Astrocyte (in vitro differentiated cells and primary cell): ENCODE results near the gene GAPVD1. TPM values are rescaled to one million over a fixed set of nuclear protein-coding genes. Genes with fewer than 3 reads are reported as not detected.
A peak's percentile ranks its signal among the peaks of the same experiment; 100 is the strongest.

Experiments
- DNase-seq: peaks from one replicate; pipeline ENCODE4 v3.0.0-alpha.2; 2010; ENCODE audit warnings: low read depth
- FAIRE-seq: peaks from 2 replicates; lab custom pipeline; 2011; peaks lifted over from hg19 to GRCh38; lab: Jason Lieb, UNC
- H2AFZ ChIP-seq: 2 replicates; pipeline ENCODE4 v1.6.0; 2012; ENCODE audit warnings: low read depth, low read length, inconsistent platforms
- H3K27ac ChIP-seq: 2 replicates; pipeline ENCODE4 v1.5.1; 2011; ENCODE audit warnings: low read depth, low read length, inconsistent platforms
- H3K27me3 ChIP-seq: 2 replicates; pipeline ENCODE4 v1.6.0; 2011; ENCODE audit warnings: low read length, inconsistent platforms; ENCODE audit not compliant: insufficient read depth
- H3K36me3 ChIP-seq: 2 replicates; pipeline ENCODE4 v1.5.1; 2011; ENCODE audit warnings: low read length, inconsistent platforms; ENCODE audit not compliant: insufficient read depth
- H3K4me1 ChIP-seq: 2 replicates; pipeline ENCODE4 v1.5.1; 2011; ENCODE audit warnings: low read length, inconsistent platforms; ENCODE audit not compliant: insufficient read depth
- H3K4me2 ChIP-seq: 2 replicates; pipeline ENCODE4 v1.6.0; 2012; ENCODE audit warnings: low read length, inconsistent platforms
- H3K4me3 ChIP-seq: 2 replicates; pipeline ENCODE4 v1.5.1; 2011; ENCODE audit warnings: low read depth, mild to moderate bottlenecking, low read length, inconsistent platforms; ENCODE audit not compliant: insufficient read depth
- H3K79me2 ChIP-seq: 2 replicates; pipeline ENCODE4 v1.6.0; 2012; ENCODE audit warnings: mild to moderate bottlenecking, low read length, inconsistent platforms; ENCODE audit not compliant: insufficient read depth
- H3K9ac ChIP-seq: 2 replicates; pipeline ENCODE4 v1.6.0; 2012; ENCODE audit warnings: mild to moderate bottlenecking, low read length, inconsistent platforms
- H3K9me3 ChIP-seq: 2 replicates; pipeline ENCODE4 v1.5.1; 2012; ENCODE audit warnings: low read depth, mild to moderate bottlenecking, low read length, inconsistent platforms; ENCODE audit not compliant: insufficient read depth
- H4K20me1 ChIP-seq: 2 replicates; pipeline ENCODE4 v1.6.0; 2012; ENCODE audit warnings: low read length, inconsistent platforms; ENCODE audit not compliant: insufficient read depth
- H3K27ac Mint-ChIP-seq: one replicate; pipeline ENCODE4 v1.8.0; 2021; ENCODE audit warnings: mild to moderate bottlenecking, mixed read lengths; ENCODE audit not compliant: unreplicated experiment
- H3K27me3 Mint-ChIP-seq: one replicate; pipeline ENCODE4 v1.8.0; 2021; ENCODE audit warnings: low read depth, mixed read lengths; ENCODE audit not compliant: unreplicated experiment
- H3K36me3 Mint-ChIP-seq: one replicate; pipeline ENCODE4 v1.8.0; 2021; ENCODE audit warnings: low read depth, mixed read lengths; ENCODE audit not compliant: unreplicated experiment
- H3K4me1 Mint-ChIP-seq: one replicate; pipeline ENCODE4 v1.8.0; 2021; ENCODE audit warnings: low read depth, mixed read lengths; ENCODE audit not compliant: unreplicated experiment
- H3K4me3 Mint-ChIP-seq: one replicate; pipeline ENCODE4 v1.8.0; 2021; ENCODE audit warnings: mild to moderate bottlenecking, moderate library complexity, mixed read lengths; ENCODE audit not compliant: unreplicated experiment
- H3K9me3 Mint-ChIP-seq: one replicate; pipeline ENCODE4 v1.8.0; 2021; ENCODE audit warnings: mild to moderate bottlenecking, mixed read lengths; ENCODE audit not compliant: unreplicated experiment
- CTCF ChIP-seq: IDR thresholded peaks from 2 replicates; pipeline ENCODE4 v1.5.1; 2011; ENCODE audit warnings: low read depth, mild to moderate bottlenecking, inconsistent platforms, low read length, moderate library complexity; ENCODE audit not compliant: insufficient read depth
- EZH2 ChIP-seq: IDR thresholded peaks from 2 replicates; pipeline ENCODE4 v1.6.1; 2012; ENCODE audit warnings: mild to moderate bottlenecking, low read length, inconsistent platforms; ENCODE audit not compliant: insufficient read depth
- total RNA-seq: library from RNA; stranded (reverse); gene quantifications from 2 replicates; pipeline ENCODE4 v1.2.1, GENCODE V29; 2021

Gene GAPVD1
- total RNA-seq, 1 donor from 2014 or later = 54.4 TPM

- Histone ChIP-seq H3K9ac (no peak overlapping the region), H3K27me3 (no peaks in the 10 kb centered on the region), H3K27ac (no peak overlapping the region), H3K4me2 (no peak overlapping the region), H3K9me3 (no peaks in the 10 kb centered on the region), H2AFZ (no peak overlapping the region), H3K36me3 (peaks cover 3% of the 10 kb centered on the region), H3K4me3 (no peak overlapping the region), H3K4me1 (no peaks in the 10 kb centered on the region), H4K20me1 (peaks cover 67% of the 10 kb centered on the region), H3K79me2 (peaks cover 51% of the 10 kb centered on the region)
- Mint-ChIP-seq H3K9me3 (no peaks in the 10 kb centered on the region), H3K27ac (no peak overlapping the region), H3K27me3 (no peaks in the 10 kb centered on the region), H3K4me1 (no peaks in the 10 kb centered on the region), H3K36me3 (peaks cover 5% of the 10 kb centered on the region), H3K4me3 (no peak overlapping the region)
- no peak for DNase-seq
- no peak for TF ChIP-seq EZH2
- no peak for TF ChIP-seq CTCF
- no peak for FAIRE-seq
These were observed 34.0 kb downstream of the GAPVD1 start for GRCh38 chr9:125295657-125296056.

- Histone ChIP-seq H3K9me3 (no peaks in the 10 kb centered on the region), H4K20me1 (peaks cover 55% of the 10 kb centered on the region), H3K36me3 (peaks cover 3% of the 10 kb centered on the region), H3K27ac (no peak overlapping the region), H2AFZ (no peak overlapping the region), H3K79me2 (peaks cover 38% of the 10 kb centered on the region), H3K4me3 (no peak overlapping the region), H3K9ac (no peak overlapping the region), H3K4me2 (no peak overlapping the region), H3K27me3 (no peaks in the 10 kb centered on the region), H3K4me1 (no peaks in the 10 kb centered on the region)
- H3K36me3 Mint-ChIP-seq = peaks cover 8% of the 10 kb centered on the region
- no peak overlapping the region for H3K27ac Mint-ChIP-seq
- H3K4me1 Mint-ChIP-seq = no peaks in the 10 kb centered on the region
- FAIRE-seq (no peak), DNase-seq (peak; percentile 37)
- H3K9me3 Mint-ChIP-seq = no peaks in the 10 kb centered on the region
- H3K4me3 Mint-ChIP-seq = no peak overlapping the region
- TF ChIP-seq CTCF (no peak), EZH2 (no peak)
- no peaks in the 10 kb centered on the region for H3K27me3 Mint-ChIP-seq
These were observed 35.3 kb downstream of the GAPVD1 start for GRCh38 chr9:125296843-125297372.

- no peaks in the 10 kb centered on the region for H3K27me3 Mint-ChIP-seq
- H3K4me2 ChIP-seq = no peak overlapping the region
- DNase-seq = no peak
- H3K4me3 Mint-ChIP-seq = no peak overlapping the region
- H3K9me3 ChIP-seq = no peaks in the 10 kb centered on the region
- FAIRE-seq = no peak
- no peaks in the 10 kb centered on the region for H3K4me1 ChIP-seq
- H3K36me3 Mint-ChIP-seq = peaks cover 8% of the 10 kb centered on the region
- no peak overlapping the region for H3K9ac ChIP-seq
- no peaks in the 10 kb centered on the region for H3K27me3 ChIP-seq
- TF ChIP-seq EZH2 (no peak), CTCF (no peak)
- H3K27ac ChIP-seq = no peak overlapping the region
- peaks cover 54% of the 10 kb centered on the region for H4K20me1 ChIP-seq
- no peak overlapping the region for H3K27ac Mint-ChIP-seq
- H2AFZ ChIP-seq = no peak overlapping the region
- H3K36me3 ChIP-seq = peaks cover 11% of the 10 kb centered on the region
- no peaks in the 10 kb centered on the region for H3K4me1 Mint-ChIP-seq
- no peaks in the 10 kb centered on the region for H3K9me3 Mint-ChIP-seq
- peaks cover 32% of the 10 kb centered on the region for H3K79me2 ChIP-seq
- H3K4me3 ChIP-seq = no peak overlapping the region
These were observed 36.3 kb downstream of the GAPVD1 start for GRCh38 chr9:125297917-125298316.
